ENCODE results near the gene NDUFS8. TPM values are rescaled to one million over a fixed set of nuclear protein-coding genes. Genes with fewer than 3 reads are reported as not detected.

The NDUFS8 gene
- total RNA-seq, 4 donors from 2014 or later = 69.8 to 143 (median 80.2) TPM

GRCh38 chr11:68044898-68045351 lies 14.4 kb downstream of the NDUFS8 start:
- no peak for TF ChIP-seq CTCF (IDR thresholded peaks at IDR 0.05; ENCODE audit: low read depth)

- no peak for TF ChIP-seq CTCF (IDR thresholded peaks at IDR 0.05; ENCODE audit: low read depth)
Observed at GRCh38 chr11:68047437-68048290, 17.2 kb downstream of the NDUFS8 start.

GRCh38 chr11:68048681-68049508 lies 18.4 kb downstream of the NDUFS8 start:
- TF ChIP-seq CTCF (IDR thresholded peaks at IDR 0.05; ENCODE audit: low read depth) = no peak

GRCh38 chr11:68049509-68050370 lies 19.3 kb downstream of the NDUFS8 start:
- TF ChIP-seq CTCF (IDR thresholded peaks at IDR 0.05; ENCODE audit: low read depth) = no peak

- TF ChIP-seq CTCF (IDR thresholded peaks at IDR 0.05; ENCODE audit: low read depth) = no peak
Observed at GRCh38 chr11:68050371-68050841, 19.9 kb downstream of the NDUFS8 start.

GRCh38 chr11:68051191-68052136 lies 21.0 kb downstream of the NDUFS8 start:
- no peak for TF ChIP-seq CTCF (IDR thresholded peaks at IDR 0.05; ENCODE audit: low read depth)
